ENCODE data around the gene ARL4D.
"Not testable (repeated sequence)": the region's sequence is repeated elsewhere in the genome, so short reads cannot be mapped to it uniquely, and the experiment has no call there.

The ARL4D gene

GRCh38 chr17:43398724-43399595, at the start of gene ARL4D:
ARL4D (plus strand) TSS chr17:43398993; CDS start chr17:43399733, 740 bp downstream.
- DNase-seq (ENCODE audit: low spot score), result peak; percentile 83

GRCh38 chr17:43349142-43349541, 49.7 kb upstream of the ARL4D start:
- no peak for DNase-seq (ENCODE audit: low spot score)

GRCh38 chr17:43350888-43351361, 47.9 kb upstream of the ARL4D start:
- DNase-seq (ENCODE audit: low spot score), result no peak

- DNase-seq (ENCODE audit: low spot score), result no peak
Measured at GRCh38 chr17:43351691-43352090, 47.1 kb upstream of the ARL4D start.

GRCh38 chr17:43352579-43353331, 46.0 kb upstream of the ARL4D start:
- DNase-seq (ENCODE audit: low spot score), result no peak

DNA sequence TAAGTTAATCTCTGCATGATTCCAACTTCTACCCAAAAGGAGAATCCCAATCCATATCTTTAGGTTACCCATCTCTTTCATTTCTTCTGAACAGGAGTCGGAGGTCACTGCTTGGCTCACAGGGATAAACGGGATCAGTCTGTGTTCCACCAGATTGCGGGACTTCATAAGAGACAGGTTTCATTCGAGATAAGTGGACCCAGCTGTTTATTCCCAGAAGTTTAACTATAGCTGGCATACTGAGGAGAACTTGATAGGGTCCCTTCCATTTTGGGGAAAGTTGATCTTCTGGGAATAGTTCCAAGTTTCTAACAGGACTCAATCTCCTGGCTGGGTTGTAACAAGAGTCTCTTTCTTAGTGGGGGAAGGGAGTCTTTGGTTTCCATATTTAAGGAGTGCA, 45.4 kb upstream of the ARL4D start:
- DNase-seq (ENCODE audit: low spot score), result no peak

DNA sequence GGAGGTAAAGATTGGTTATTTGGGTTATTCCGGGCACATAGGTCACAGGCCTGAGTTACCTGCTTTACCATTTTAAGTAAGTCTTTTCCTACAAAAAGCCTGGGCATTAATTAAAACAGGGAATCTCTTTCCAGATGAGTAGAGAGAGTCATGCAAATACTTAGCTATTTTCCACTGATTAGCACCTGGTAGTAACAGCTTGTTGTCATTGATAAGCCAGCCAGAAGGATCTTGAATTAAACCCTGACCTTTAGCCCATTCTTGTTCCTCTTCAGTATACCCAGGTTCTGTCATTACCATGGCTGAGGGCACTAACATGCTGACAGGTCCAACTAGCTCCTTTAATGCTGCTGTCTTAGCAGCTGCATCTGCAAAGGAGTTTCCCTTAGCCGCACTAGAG, 44.4 kb upstream of the ARL4D start:
- DNase-seq (ENCODE audit: low spot score), result no peak

GRCh38 chr17:43356450-43356849, 42.3 kb upstream of the ARL4D start:
- no peak for DNase-seq (ENCODE audit: low spot score)

DNA sequence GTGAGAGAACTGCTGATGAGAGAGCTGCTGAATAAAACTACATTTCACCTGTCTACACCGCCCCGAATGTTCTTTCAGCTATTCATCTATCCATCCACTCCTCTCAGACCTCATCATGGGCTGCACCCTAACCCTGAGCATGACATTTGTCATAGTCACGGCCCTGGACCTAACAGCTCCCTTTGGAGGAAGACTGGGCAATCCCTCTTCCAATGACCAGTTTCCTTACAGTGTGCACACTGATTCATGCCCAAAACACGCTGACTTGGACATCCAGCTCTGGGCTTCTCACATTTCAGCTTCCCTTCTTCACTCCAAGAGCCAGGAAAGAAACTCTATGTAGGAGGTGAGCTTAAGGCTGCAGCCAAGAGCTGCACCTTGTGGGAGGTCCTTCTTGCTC, 41.8 kb upstream of the ARL4D start:
- no peak for DNase-seq (ENCODE audit: low spot score)

DNA sequence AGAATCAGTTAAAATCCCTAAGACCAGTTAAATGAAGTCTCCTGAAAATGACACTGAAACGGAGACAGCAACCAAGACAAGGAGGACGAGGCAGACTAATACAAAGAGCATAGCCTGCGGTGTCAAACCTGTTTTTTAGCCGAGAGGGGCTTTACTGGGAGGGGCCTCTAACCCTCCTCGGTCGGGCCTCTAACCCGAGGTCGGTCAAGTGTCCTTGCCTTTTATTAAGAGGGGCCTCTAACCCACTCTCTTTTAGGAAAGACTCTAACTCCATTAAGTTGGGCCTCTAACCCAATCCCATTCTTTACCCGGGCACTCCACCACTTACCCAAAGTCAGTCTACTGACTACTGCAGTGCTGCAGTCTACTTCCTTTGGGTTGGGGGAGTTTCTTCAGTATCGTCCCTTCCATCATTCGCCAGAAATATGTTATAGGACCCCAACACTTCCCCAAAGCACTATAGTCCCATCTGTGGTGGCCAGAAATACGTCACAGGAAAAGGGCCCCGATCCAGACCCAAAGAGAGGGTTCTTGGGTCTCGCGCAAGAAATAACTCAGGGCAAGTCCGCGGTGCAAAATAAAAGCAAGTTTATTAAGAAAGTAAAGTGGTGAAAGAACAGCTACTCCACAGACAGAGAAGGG, 39.2 kb upstream of the ARL4D start:
- no peak for DNase-seq (ENCODE audit: low spot score)

DNA sequence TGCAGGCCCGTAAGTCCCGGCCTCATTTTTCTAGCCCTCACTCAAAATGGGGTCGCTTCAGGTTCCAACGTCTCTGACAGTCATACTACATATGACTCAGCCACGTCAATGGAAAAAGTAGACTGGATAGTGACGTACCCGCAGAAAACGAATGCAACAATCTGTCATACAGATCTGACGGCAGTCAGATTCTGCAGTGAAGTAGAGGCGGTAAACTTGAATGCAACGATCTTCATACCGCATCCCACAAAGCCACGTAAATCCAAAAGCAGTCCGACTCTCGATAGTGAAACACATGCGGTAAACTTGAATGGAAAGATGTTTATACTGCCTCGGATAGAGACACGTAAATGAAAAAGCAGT, 38.4 kb upstream of the ARL4D start:
- DNase-seq (ENCODE audit: low spot score), result no peak

- peak; percentile 69 for DNase-seq (ENCODE audit: low spot score)
Measured at GRCh38 chr17:43360739-43361505, 37.9 kb upstream of the ARL4D start.

GRCh38 chr17:43363181-43363925, 35.4 kb upstream of the ARL4D start:
- no peak for DNase-seq (ENCODE audit: low spot score)

DNA sequence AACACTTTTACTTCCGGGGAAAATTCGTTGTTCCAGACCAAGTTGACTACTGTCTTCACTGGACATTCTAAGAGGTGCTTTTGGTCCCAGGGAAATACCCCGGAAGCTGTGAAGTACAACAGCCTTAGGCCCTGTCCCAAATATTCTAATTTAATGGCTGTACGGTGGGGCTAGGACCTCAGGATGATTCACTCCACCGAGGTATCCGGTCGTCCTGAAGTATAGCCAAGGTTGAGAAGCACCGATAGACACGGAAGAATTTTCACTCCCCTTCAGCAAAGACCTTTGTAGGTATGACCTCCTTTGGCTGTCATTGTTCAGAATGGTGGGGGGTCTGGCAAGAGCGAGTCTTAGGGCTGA, 34.9 kb upstream of the ARL4D start:
- no peak for DNase-seq (ENCODE audit: low spot score)

- no peak for DNase-seq (ENCODE audit: low spot score)
Measured at GRCh38 chr17:43365356-43365755, 33.4 kb upstream of the ARL4D start.

GRCh38 chr17:43365921-43366320, 32.9 kb upstream of the ARL4D start:
- DNase-seq (ENCODE audit: low spot score), result not testable (repeated sequence)

DNA sequence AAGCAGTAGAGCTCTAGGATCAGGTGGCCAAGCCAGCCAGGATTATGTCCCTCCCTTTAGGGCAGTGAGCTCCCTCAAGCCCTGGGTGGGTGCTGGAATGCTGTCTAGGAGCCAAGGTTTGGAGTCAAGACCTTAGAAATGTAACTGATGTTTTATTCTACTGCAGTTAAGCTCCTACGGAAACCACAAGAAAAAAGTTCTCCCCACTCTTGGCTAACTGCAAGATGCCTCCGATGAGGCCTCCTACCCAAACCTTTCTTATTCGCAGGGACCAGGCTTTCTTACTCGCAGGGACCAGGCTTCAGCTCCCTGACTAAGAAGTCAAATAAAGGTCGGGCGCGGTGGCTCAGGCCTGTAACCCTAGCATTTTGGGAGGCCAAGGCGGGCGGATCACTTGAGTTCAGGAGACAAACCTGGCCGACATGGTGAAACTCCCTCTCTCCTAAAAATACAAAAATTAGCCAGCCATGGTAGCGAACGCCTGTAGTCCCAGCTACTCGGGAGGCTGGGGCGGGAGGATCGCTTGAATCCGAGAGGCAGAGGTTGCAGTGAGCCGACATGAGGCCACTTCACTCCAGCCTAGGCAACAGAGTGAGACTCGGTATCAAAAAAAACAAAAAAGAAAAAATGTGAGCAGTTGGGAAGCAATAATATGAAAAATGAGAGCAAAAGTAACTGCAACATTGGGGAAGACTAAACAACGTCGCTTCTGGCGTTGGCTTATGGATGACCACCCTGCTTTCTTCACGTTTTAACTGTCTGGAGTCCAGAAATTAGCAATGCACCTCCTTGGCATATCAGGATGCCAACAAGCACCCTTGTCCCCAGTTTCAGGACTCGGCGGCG, 31.7 kb upstream of the ARL4D start:
- no peak for DNase-seq (ENCODE audit: low spot score)

- DNase-seq (ENCODE audit: low spot score), result peak; percentile 66
Measured at GRCh38 chr17:43367737-43368242, 31.0 kb upstream of the ARL4D start.

DNA sequence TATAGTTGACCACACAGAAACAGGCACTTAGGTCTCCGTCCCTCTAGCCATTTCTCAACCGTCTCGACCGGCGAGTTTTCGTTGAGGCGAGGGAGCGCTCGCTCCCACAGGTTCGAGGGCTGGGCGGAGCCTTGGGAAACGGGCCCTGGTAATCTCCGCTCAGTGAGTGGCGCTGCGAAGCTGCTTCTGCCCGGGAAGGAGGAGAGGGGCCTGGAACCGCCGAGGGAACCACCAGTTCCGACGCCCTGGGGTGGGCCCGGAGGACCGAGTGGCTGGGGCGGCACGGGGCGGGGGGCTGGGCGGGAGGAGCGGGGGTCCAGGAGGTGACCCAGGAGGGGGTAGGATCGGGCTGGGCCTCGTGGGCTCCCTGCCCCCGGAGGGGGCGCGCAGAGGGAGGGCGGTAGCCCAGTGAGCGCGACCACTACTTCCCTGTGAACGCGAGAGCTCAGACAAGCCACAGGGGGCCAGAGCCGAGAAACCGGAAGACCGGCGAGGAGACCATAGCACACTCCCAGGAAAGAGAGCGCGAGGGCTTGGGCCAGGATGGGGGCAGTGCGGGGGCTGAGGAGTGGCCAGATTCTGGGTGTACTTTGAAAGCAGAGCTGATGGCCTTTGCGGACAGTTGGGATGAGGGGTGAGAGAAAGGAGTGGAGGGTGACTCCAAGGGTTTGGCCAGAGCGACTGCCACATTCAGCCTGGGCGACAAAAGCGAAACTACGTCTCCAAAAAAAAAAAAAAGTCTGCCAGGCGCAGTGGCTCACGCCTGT, 29.9 kb upstream of the ARL4D start:
- peak; percentile 80 for DNase-seq (ENCODE audit: low spot score)

All from HuH-7 (cell line).